Activated naive CD4-positive, alpha-beta T cell treated with anti-CD3 and anti-CD28 coated beads for 36 hours (primary cell): Measurements from ENCODE around the gene PDE3B. TPM values are rescaled to one million over a fixed set of nuclear protein-coding genes. Genes with fewer than 3 reads are reported as not detected.
"Not testable (repeated sequence)": the region's sequence is repeated elsewhere in the genome, so short reads cannot be mapped to it uniquely, and the experiment has no call there.

Source experiments
- CTCF ChIA-PET: fragments of 350-600 bp; sonication (Branson Sonifier 250); formaldehyde crosslinking; loops from one replicate; lab custom pipeline; 2021; ENCODE audit warnings: antibody characterized with exemption; lab: Charles Lee
- DNase-seq: peaks from one replicate; pipeline ENCODE4 v3.0.0-alpha.2; 2020
- H3K27ac Mint-ChIP-seq: one replicate; pipeline ENCODE4 v1.8.0; 2021; ENCODE audit warnings: mild to moderate bottlenecking, mixed read lengths
- H3K27me3 Mint-ChIP-seq: one replicate; pipeline ENCODE4 v1.8.0; 2021; ENCODE audit warnings: low read depth, mixed read lengths
- H3K36me3 Mint-ChIP-seq: one replicate; pipeline ENCODE4 v1.8.0; 2021; ENCODE audit warnings: low read depth, mixed read lengths
- H3K4me1 Mint-ChIP-seq: one replicate; pipeline ENCODE4 v1.8.0; 2021; ENCODE audit warnings: low read depth, mixed read lengths
- H3K4me3 Mint-ChIP-seq: one replicate; pipeline ENCODE4 v1.8.0; 2021; ENCODE audit warnings: mild to moderate bottlenecking, moderate library complexity, mixed read lengths
- H3K9me3 Mint-ChIP-seq: one replicate; pipeline ENCODE4 v1.8.0; 2021; ENCODE audit warnings: mixed read lengths
- intact Hi-C: fragments of 100-400 bp; cut with micrococcal nuclease; formaldehyde crosslinking; loops from one replicate; pipeline ENCODE4 v1.15.1; 2023
- total RNA-seq, 2 experiments: library from RNA; stranded (reverse); gene quantifications; one replicate each; pipeline ENCODE4 v1.2.3, GENCODE V29; 2021

PDE3B gene
- total RNA-seq, 2 experiments from 2014 or later: 16.5 to 17.4 TPM

GRCh38 chr11:14684234-14684915, 40.8 kb downstream of the PDE3B start:
- H3K4me3 Mint-ChIP-seq, H3K27ac Mint-ChIP-seq, H3K9me3 Mint-ChIP-seq, H3K27me3 Mint-ChIP-seq, DNase-seq, intact Hi-C loops, CTCF ChIA-PET: not testable (repeated sequence)
- H3K4me1 Mint-ChIP-seq: peaks cover 59% of the 10 kb centered on the region
- H3K36me3 Mint-ChIP-seq: peaks cover 12% of the 10 kb centered on the region

GRCh38 chr11:14687456-14687855, 43.9 kb downstream of the PDE3B start:
- Mint-ChIP-seq H3K27me3 (no peaks in the 10 kb centered on the region), H3K4me1 (peaks cover 51% of the 10 kb centered on the region), H3K9me3 (peaks cover 7% of the 10 kb centered on the region), H3K4me3 (no peak overlapping the region), H3K36me3 (peaks cover 9% of the 10 kb centered on the region), H3K27ac (no peak overlapping the region)
- CTCF ChIA-PET: no interaction called here
- intact Hi-C loops: no loop called here
- no peak for DNase-seq

GRCh38 chr11:14687943-14688627, 44.5 kb downstream of the PDE3B start:
- no peaks in the 10 kb centered on the region for H3K27me3 Mint-ChIP-seq
- intact Hi-C loops: no loop called here
- no peak overlapping the region for H3K4me3 Mint-ChIP-seq
- peaks cover 49% of the 10 kb centered on the region for H3K4me1 Mint-ChIP-seq
- DNase-seq: no peak
- CTCF ChIA-PET: no interaction called here
- peaks cover 7% of the 10 kb centered on the region for H3K9me3 Mint-ChIP-seq
- H3K36me3 Mint-ChIP-seq: peaks cover 16% of the 10 kb centered on the region
- no peak overlapping the region for H3K27ac Mint-ChIP-seq

GRCh38 chr11:14695656-14696055, 52.1 kb downstream of the PDE3B start:
- Mint-ChIP-seq H3K4me1 (peaks cover 38% of the 10 kb centered on the region), H3K9me3 (peaks cover 19% of the 10 kb centered on the region), H3K36me3 (peaks cover 36% of the 10 kb centered on the region)
- CTCF ChIA-PET, H3K27ac Mint-ChIP-seq, H3K27me3 Mint-ChIP-seq, intact Hi-C loops, DNase-seq, H3K4me3 Mint-ChIP-seq: not testable (repeated sequence)

GRCh38 chr11:14698771-14699170, 55.2 kb downstream of the PDE3B start:
- no peaks in the 10 kb centered on the region for H3K27me3 Mint-ChIP-seq
- peaks cover 37% of the 10 kb centered on the region for H3K36me3 Mint-ChIP-seq
- peaks cover 21% of the 10 kb centered on the region for H3K9me3 Mint-ChIP-seq
- H3K27ac Mint-ChIP-seq: peak overlapping the region; percentile 59
- intact Hi-C loops: loop anchor here (1.0 kb wide), 1 partner anchor 22 kb away; no protein-coding TSS in a partner anchor
- H3K4me1 Mint-ChIP-seq: peaks cover 46% of the 10 kb centered on the region
- peak overlapping the region; percentile 52 for H3K4me3 Mint-ChIP-seq
- CTCF ChIA-PET: interaction anchor here (0.8 to 3.4 kb wide), 5 partner anchors 8 to 209 kb away, joined by 3 to 14 read pairs (median 4); no protein-coding TSS in a partner anchor
- DNase-seq: no peak

- CTCF ChIA-PET: interaction anchor here (1.1 to 3.4 kb wide), 3 partner anchors 65 to 274 kb away, joined by 3 to 14 read pairs (median 3); no protein-coding TSS in a partner anchor
- H3K9me3 Mint-ChIP-seq: peaks cover 21% of the 10 kb centered on the region
- intact Hi-C loops: loop anchor here (2.0 kb wide), 1 partner anchor 14 kb away; no protein-coding TSS in a partner anchor
- no peaks in the 10 kb centered on the region for H3K27me3 Mint-ChIP-seq
- H3K27ac Mint-ChIP-seq: no peak overlapping the region
- H3K4me3 Mint-ChIP-seq: peak overlapping the region; percentile 32
- H3K36me3 Mint-ChIP-seq: peaks cover 34% of the 10 kb centered on the region
- no peak for DNase-seq
- H3K4me1 Mint-ChIP-seq: peaks cover 46% of the 10 kb centered on the region
Measured at GRCh38 chr11:14700593-14700992, 57.0 kb downstream of the PDE3B start.

- CTCF ChIA-PET: no interaction called here
- DNase-seq: peak; percentile 38
Measured at GRCh38 chr11:14702760-14703159, 59.2 kb downstream of the PDE3B start.

GRCh38 chr11:14703731-14704130, 60.1 kb downstream of the PDE3B start:
- Mint-ChIP-seq H3K4me3 (no peak overlapping the region), H3K36me3 (peaks cover 39% of the 10 kb centered on the region), H3K9me3 (peaks cover 30% of the 10 kb centered on the region), H3K27ac (no peak overlapping the region), H3K27me3 (no peaks in the 10 kb centered on the region), H3K4me1 (peaks cover 34% of the 10 kb centered on the region)
- DNase-seq: no peak
- intact Hi-C loops: loop anchor here (2.0 kb wide), 1 partner anchor 59 kb away; no protein-coding TSS in a partner anchor
- CTCF ChIA-PET: interaction anchor here (0.6 kb wide), 1 partner anchor 48 kb away, joined by 3 read pairs; no protein-coding TSS in a partner anchor

More at GRCh38 chr11:14702760-14703159, 59.2 kb downstream of the PDE3B start:
- H3K9me3 Mint-ChIP-seq: peaks cover 23% of the 10 kb centered on the region
- H3K36me3 Mint-ChIP-seq: peaks cover 33% of the 10 kb centered on the region
- H3K27ac Mint-ChIP-seq: no peak overlapping the region
- H3K27me3 Mint-ChIP-seq: no peaks in the 10 kb centered on the region
- peaks cover 37% of the 10 kb centered on the region for H3K4me1 Mint-ChIP-seq
- no peak overlapping the region for H3K4me3 Mint-ChIP-seq
- intact Hi-C loops: loop anchor here (2.0 kb wide), 1 partner anchor 58 kb away; no protein-coding TSS in a partner anchor

- H3K9me3 Mint-ChIP-seq: peaks cover 33% of the 10 kb centered on the region
- no peaks in the 10 kb centered on the region for H3K27me3 Mint-ChIP-seq
- CTCF ChIA-PET: no interaction called here
- H3K36me3 Mint-ChIP-seq: peaks cover 47% of the 10 kb centered on the region
- intact Hi-C loops: loop anchor here (1.0 kb wide), 1 partner anchor 8 kb away; no protein-coding TSS in a partner anchor
- H3K4me3 Mint-ChIP-seq: no peak overlapping the region
- peaks cover 37% of the 10 kb centered on the region for H3K4me1 Mint-ChIP-seq
- H3K27ac Mint-ChIP-seq: no peak overlapping the region
- DNase-seq: no peak
Measured at GRCh38 chr11:14705067-14705466, 61.5 kb downstream of the PDE3B start.

- Mint-ChIP-seq H3K9me3 (peaks cover 9% of the 10 kb centered on the region), H3K4me1 (peaks cover 46% of the 10 kb centered on the region), H3K4me3 (peak overlapping the region; percentile 72), H3K27ac (peak overlapping the region; percentile 87), H3K27me3 (no peaks in the 10 kb centered on the region), H3K36me3 (peaks cover 23% of the 10 kb centered on the region)
- peak; percentile 55 for DNase-seq
- intact Hi-C loops: loop anchor here (2.0 kb wide), 1 partner anchor 13 kb away; no protein-coding TSS in a partner anchor
- CTCF ChIA-PET: interaction anchor here (0.6 kb wide), 1 partner anchor 361 kb away, joined by 3 read pairs; no protein-coding TSS in a partner anchor
Measured at GRCh38 chr11:14713496-14714244, 70.1 kb downstream of the PDE3B start.

GRCh38 chr11:14715669-14716068, 72.1 kb downstream of the PDE3B start:
- H3K27ac Mint-ChIP-seq, DNase-seq, H3K27me3 Mint-ChIP-seq, CTCF ChIA-PET, H3K9me3 Mint-ChIP-seq, H3K4me3 Mint-ChIP-seq: not testable (repeated sequence)
- peaks cover 14% of the 10 kb centered on the region for H3K36me3 Mint-ChIP-seq
- intact Hi-C loops: loop anchor here (2.0 kb wide), 1 partner anchor 15 kb away; no protein-coding TSS in a partner anchor
- peaks cover 28% of the 10 kb centered on the region for H3K4me1 Mint-ChIP-seq

- peaks cover 1% of the 10 kb centered on the region for H3K36me3 Mint-ChIP-seq
- no peak overlapping the region for H3K27ac Mint-ChIP-seq
- H3K4me3 Mint-ChIP-seq: no peak overlapping the region
- intact Hi-C loops: no loop called here
- H3K9me3 Mint-ChIP-seq: peaks cover 3% of the 10 kb centered on the region
- DNase-seq: no peak
- no peaks in the 10 kb centered on the region for H3K27me3 Mint-ChIP-seq
- peaks cover 26% of the 10 kb centered on the region for H3K4me1 Mint-ChIP-seq
- CTCF ChIA-PET: no interaction called here
Measured at GRCh38 chr11:14722496-14722895, 78.9 kb downstream of the PDE3B start.
